ENCODE results near the gene RPL28. TPM values are rescaled to one million over a fixed set of nuclear protein-coding genes. Genes with fewer than 3 reads are reported as not detected.

Gene RPL28
- total and polyA plus RNA-seq, 10 donors: 581 to 4,833 (median 1,526) TPM

GRCh38 chr19:55360902-55361301 lies 24.8 kb upstream of the RPL28 start:
- Histone ChIP-seq H3K27ac (no peak overlapping the region), H3K9me3 (no peaks in the 10 kb centered on the region), H3K36me3 (no peaks in the 10 kb centered on the region), H3K4me1 (no peaks in the 10 kb centered on the region), H3K27me3 (replicated peaks in 1 of 7) (peaks cover 0 to 51% (median 0%) of the 10 kb centered on the region in 7 donors), H3K4me3 (no peak overlapping the region)
- WGBS, 5 donors: 79 to 91% (median 86%) methylated on average over 13 to 16 of the region's 16 CpGs
- TF ChIP-seq POLR2AphosphoS5 (IDR thresholded peaks at IDR 0.05): no peak
- no peak for TF ChIP-seq POLR2A (IDR thresholded peaks at IDR 0.05)
- TF ChIP-seq CTCF (IDR thresholded peaks at IDR 0.05 in 8 of 11, conservative IDR thresholded peaks at IDR 0.05 in 3 of 11): no peak
- intact Hi-C loops (cut with DNase I; ENCODE audit: low total_unique reads): no loop called here
- DNase-seq: no peak

- TF ChIP-seq POLR2A (IDR thresholded peaks at IDR 0.05) (no peak), CTCF (IDR thresholded peaks at IDR 0.05 in 8 of 11, conservative IDR thresholded peaks at IDR 0.05 in 3 of 11) (no peak), POLR2AphosphoS5 (IDR thresholded peaks at IDR 0.05) (no peak)
- Histone ChIP-seq H3K36me3 (no peaks in the 10 kb centered on the region), H3K27me3 (replicated peaks in 1 of 7) (peaks cover 0 to 48% (median 0%) of the 10 kb centered on the region in 7 donors), H3K4me1 (no peaks in the 10 kb centered on the region), H3K4me3 (no peak overlapping the region), H3K27ac (no peak overlapping the region), H3K9me3 (no peaks in the 10 kb centered on the region)
- DNase-seq: no peak
- intact Hi-C loops (cut with DNase I; ENCODE audit: low total_unique reads): no loop called here
- 78 to 87% (median 83%) methylated on average over 33 to 38 of the region's 38 CpGs for WGBS, 5 donors
These were observed 23.4 kb upstream of the RPL28 start for GRCh38 chr19:55362174-55362989.

GRCh38 chr19:55362990-55363716 lies 22.6 kb upstream of the RPL28 start, which contains the start of gene GARIN5B:
GARIN5B (minus strand) TSS chr19:55363260; CDS start chr19:55363066, 194 bp downstream.
- peaks cover 0 to 48% (median 4%) of the 10 kb centered on the region in 7 donors for H3K27me3 ChIP-seq (replicated peaks in 1 of 7)
- 84 to 89% (median 85%) methylated on average over 16 to 27 of the region's 27 CpGs for WGBS, 5 donors

More at GRCh38 chr19:55362990-55363716, 22.6 kb upstream of the RPL28 start, which contains the start of gene GARIN5B:
- Histone ChIP-seq H3K4me1 (no peaks in the 10 kb centered on the region), H3K4me3 (no peak within 1 kb of the TSS), H3K9me3 (no peaks in the 10 kb centered on the region), H3K36me3 (no peaks in the 10 kb centered on the region), H3K27ac (no peak within 1 kb of the TSS)
- DNase-seq: no peak
- intact Hi-C loops (cut with DNase I; ENCODE audit: low total_unique reads): no loop called here
- TF ChIP-seq POLR2A (IDR thresholded peaks at IDR 0.05) (no peak), CTCF (IDR thresholded peaks at IDR 0.05 in 8 of 11, conservative IDR thresholded peaks at IDR 0.05 in 3 of 11) (no peak), POLR2AphosphoS5 (IDR thresholded peaks at IDR 0.05) (no peak)

Data from spleen (tissue), 11 donors.